ENCODE data around the gene SLC50A1.
"Not testable (repeated sequence)": the region's sequence is repeated elsewhere in the genome, so short reads cannot be mapped to it uniquely, and the experiment has no call there.

The SLC50A1 gene

GRCh38 chr1:155160128-155160527 lies 24.5 kb downstream of the SLC50A1 start:
- H3K4me3 ChIP-seq (ENCODE audit: insufficient read depth, low read depth, low read length, poor library complexity, severe bottlenecking) = no peak overlapping the region
- no peak for DNase-seq
- H3K36me3 ChIP-seq (ENCODE audit: control insufficient read depth, insufficient read depth, low read length) = no peaks in the 10 kb centered on the region
- no peaks in the 10 kb centered on the region for H3K27me3 ChIP-seq (replicated peaks; ENCODE audit: control insufficient read depth, insufficient read depth, low read length, poor library complexity, severe bottlenecking)
- no peaks in the 10 kb centered on the region for H3K4me1 ChIP-seq (ENCODE audit: control insufficient read depth, insufficient read depth, low read length, poor library complexity, severe bottlenecking)
- no peak overlapping the region for H3K27ac ChIP-seq (ENCODE audit: insufficient read depth, low read length, poor library complexity, severe bottlenecking)
- H3K9me3 ChIP-seq (ENCODE audit: control insufficient read depth, low read length) = no peaks in the 10 kb centered on the region

GRCh38 chr1:155162631-155163030 lies 27.0 kb downstream of the SLC50A1 start:
- H3K4me3 ChIP-seq (ENCODE audit: insufficient read depth, low read depth, low read length, poor library complexity, severe bottlenecking); H3K36me3 ChIP-seq (ENCODE audit: control insufficient read depth, insufficient read depth, low read length); DNase-seq; H3K27ac ChIP-seq (ENCODE audit: insufficient read depth, low read length, poor library complexity, severe bottlenecking); H3K9me3 ChIP-seq (ENCODE audit: control insufficient read depth, low read length); H3K4me1 ChIP-seq (ENCODE audit: control insufficient read depth, insufficient read depth, low read length, poor library complexity, severe bottlenecking); H3K27me3 ChIP-seq (replicated peaks; ENCODE audit: control insufficient read depth, insufficient read depth, low read length, poor library complexity, severe bottlenecking): not testable (repeated sequence)

GRCh38 chr1:155163785-155164184 lies 28.1 kb downstream of the SLC50A1 start:
- H3K27me3 ChIP-seq (replicated peaks; ENCODE audit: control insufficient read depth, insufficient read depth, low read length, poor library complexity, severe bottlenecking); H3K4me3 ChIP-seq (ENCODE audit: insufficient read depth, low read depth, low read length, poor library complexity, severe bottlenecking); H3K9me3 ChIP-seq (ENCODE audit: control insufficient read depth, low read length); H3K4me1 ChIP-seq (ENCODE audit: control insufficient read depth, insufficient read depth, low read length, poor library complexity, severe bottlenecking); H3K27ac ChIP-seq (ENCODE audit: insufficient read depth, low read length, poor library complexity, severe bottlenecking); DNase-seq; H3K36me3 ChIP-seq (ENCODE audit: control insufficient read depth, insufficient read depth, low read length): not testable (repeated sequence)

GRCh38 chr1:155164625-155165024 lies 29.0 kb downstream of the SLC50A1 start:
- not testable (repeated sequence) for H3K9me3 ChIP-seq (ENCODE audit: control insufficient read depth, low read length); H3K4me1 ChIP-seq (ENCODE audit: control insufficient read depth, insufficient read depth, low read length, poor library complexity, severe bottlenecking)

GRCh38 chr1:155166051-155166470 lies 30.4 kb downstream of the SLC50A1 start:
- Histone ChIP-seq H3K27ac (ENCODE audit: insufficient read depth, low read length, poor library complexity, severe bottlenecking) (no peak overlapping the region), H3K36me3 (ENCODE audit: control insufficient read depth, insufficient read depth, low read length) (peaks cover 13% of the 10 kb centered on the region), H3K27me3 (replicated peaks; ENCODE audit: control insufficient read depth, insufficient read depth, low read length, poor library complexity, severe bottlenecking) (no peaks in the 10 kb centered on the region), H3K9me3 (ENCODE audit: control insufficient read depth, low read length) (no peaks in the 10 kb centered on the region), H3K4me1 (ENCODE audit: control insufficient read depth, insufficient read depth, low read length, poor library complexity, severe bottlenecking) (peaks cover 10% of the 10 kb centered on the region), H3K4me3 (ENCODE audit: insufficient read depth, low read depth, low read length, poor library complexity, severe bottlenecking) (no peak overlapping the region)
- DNase-seq = no peak

More at GRCh38 chr1:155164625-155165024, 29.0 kb downstream of the SLC50A1 start:
- peaks cover 11% of the 10 kb centered on the region for H3K36me3 ChIP-seq (ENCODE audit: control insufficient read depth, insufficient read depth, low read length)
- H3K27me3 ChIP-seq (replicated peaks; ENCODE audit: control insufficient read depth, insufficient read depth, low read length, poor library complexity, severe bottlenecking); DNase-seq; H3K4me3 ChIP-seq (ENCODE audit: insufficient read depth, low read depth, low read length, poor library complexity, severe bottlenecking); H3K27ac ChIP-seq (ENCODE audit: insufficient read depth, low read length, poor library complexity, severe bottlenecking): not testable (repeated sequence)

DNA sequence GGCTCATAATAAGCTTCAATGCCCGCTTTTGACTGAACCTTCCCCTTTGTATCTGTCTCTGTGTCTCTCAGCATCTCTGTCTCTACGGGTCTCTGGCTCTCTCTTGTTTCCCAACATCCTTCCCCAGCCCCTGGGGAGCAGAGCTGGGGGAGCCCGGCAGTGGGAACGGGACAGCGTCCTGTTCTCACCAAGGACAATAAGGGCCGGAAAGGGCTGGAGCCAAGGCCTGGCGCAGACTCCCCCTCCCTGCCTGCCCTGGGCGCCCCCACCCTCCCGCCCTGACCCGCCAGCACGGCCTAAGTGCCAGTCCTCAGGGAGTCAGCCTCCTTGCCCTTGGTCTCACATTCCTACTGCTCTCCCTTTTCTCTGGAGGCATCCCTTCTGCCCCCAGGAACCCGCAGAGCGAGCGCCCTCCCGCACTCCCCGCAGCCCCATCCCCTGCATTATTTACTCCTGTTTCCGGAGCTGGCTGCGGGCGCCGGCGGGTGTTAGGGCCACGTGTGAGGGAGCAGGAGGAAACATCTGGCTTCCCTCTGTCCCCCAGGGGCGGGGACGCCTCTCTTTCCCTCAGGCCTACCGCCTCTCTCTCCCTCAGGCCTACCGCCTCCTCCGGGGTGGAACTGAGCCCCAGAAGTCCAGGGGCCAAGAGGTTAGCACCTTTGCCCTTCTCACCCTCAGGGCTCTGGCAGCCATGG lies 31.0 kb downstream of the SLC50A1 start:
- H3K9me3 ChIP-seq (ENCODE audit: control insufficient read depth, low read length) = no peaks in the 10 kb centered on the region
- H3K27me3 ChIP-seq (replicated peaks; ENCODE audit: control insufficient read depth, insufficient read depth, low read length, poor library complexity, severe bottlenecking) = no peaks in the 10 kb centered on the region
- H3K36me3 ChIP-seq (ENCODE audit: control insufficient read depth, insufficient read depth, low read length) = peaks cover 13% of the 10 kb centered on the region
- H3K27ac ChIP-seq (ENCODE audit: insufficient read depth, low read length, poor library complexity, severe bottlenecking) = no peak overlapping the region
- H3K4me1 ChIP-seq (ENCODE audit: control insufficient read depth, insufficient read depth, low read length, poor library complexity, severe bottlenecking) = peaks cover 10% of the 10 kb centered on the region
- H3K4me3 ChIP-seq (ENCODE audit: insufficient read depth, low read depth, low read length, poor library complexity, severe bottlenecking) = no peak overlapping the region
- DNase-seq = no peak

- Histone ChIP-seq H3K27me3 (replicated peaks; ENCODE audit: control insufficient read depth, insufficient read depth, low read length, poor library complexity, severe bottlenecking) (no peaks in the 10 kb centered on the region), H3K36me3 (ENCODE audit: control insufficient read depth, insufficient read depth, low read length) (peaks cover 13% of the 10 kb centered on the region), H3K9me3 (ENCODE audit: control insufficient read depth, low read length) (no peaks in the 10 kb centered on the region), H3K4me1 (ENCODE audit: control insufficient read depth, insufficient read depth, low read length, poor library complexity, severe bottlenecking) (peaks cover 12% of the 10 kb centered on the region), H3K27ac (ENCODE audit: insufficient read depth, low read length, poor library complexity, severe bottlenecking) (no peak overlapping the region), H3K4me3 (ENCODE audit: insufficient read depth, low read depth, low read length, poor library complexity, severe bottlenecking) (no peak overlapping the region)
- DNase-seq = peak; percentile 66 to 81 (median 69)
These were observed 31.8 kb downstream of the SLC50A1 start for GRCh38 chr1:155167166-155168104.

- peaks cover 12% of the 10 kb centered on the region for H3K4me1 ChIP-seq (ENCODE audit: control insufficient read depth, insufficient read depth, low read length, poor library complexity, severe bottlenecking)
- not testable (repeated sequence) for H3K4me3 ChIP-seq (ENCODE audit: insufficient read depth, low read depth, low read length, poor library complexity, severe bottlenecking); H3K9me3 ChIP-seq (ENCODE audit: control insufficient read depth, low read length); DNase-seq; H3K27ac ChIP-seq (ENCODE audit: insufficient read depth, low read length, poor library complexity, severe bottlenecking); H3K27me3 ChIP-seq (replicated peaks; ENCODE audit: control insufficient read depth, insufficient read depth, low read length, poor library complexity, severe bottlenecking)
- peaks cover 13% of the 10 kb centered on the region for H3K36me3 ChIP-seq (ENCODE audit: control insufficient read depth, insufficient read depth, low read length)
These were observed 32.4 kb downstream of the SLC50A1 start for GRCh38 chr1:155168105-155168445.

DNA sequence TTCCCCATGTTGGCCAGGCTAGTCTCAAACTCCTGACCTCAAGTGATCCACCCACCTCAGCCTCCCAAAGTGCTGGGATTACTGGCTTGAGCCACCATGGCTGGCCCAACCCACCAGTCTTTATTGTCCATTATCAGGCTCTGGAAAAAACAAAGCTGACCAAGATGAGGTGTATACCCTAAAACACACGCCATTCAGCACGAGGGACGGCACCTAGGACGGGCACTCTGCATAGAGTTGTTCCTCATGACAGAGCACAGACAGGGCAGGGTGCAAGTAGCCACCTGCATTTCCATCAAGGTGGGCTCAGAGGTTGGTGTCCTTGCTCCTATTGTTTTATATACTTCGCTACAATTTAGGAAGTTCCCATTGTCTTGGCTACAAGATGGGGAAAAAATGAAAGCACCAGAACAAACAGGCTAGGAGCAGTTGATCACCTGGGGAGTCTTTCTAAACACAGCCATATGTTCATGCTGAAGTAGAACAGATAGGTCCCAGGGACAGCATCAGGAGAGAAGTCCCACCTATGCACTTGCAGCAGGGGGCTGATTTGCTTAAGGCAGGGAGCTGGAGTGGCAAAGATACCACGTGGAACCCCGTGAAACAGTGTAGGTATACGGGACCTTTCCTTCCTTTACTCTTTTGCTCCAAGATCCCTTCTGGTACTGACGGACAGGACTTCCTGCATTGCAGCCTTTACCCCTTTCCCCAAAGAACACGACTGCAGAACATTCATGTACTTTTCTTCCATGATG lies 33.0 kb downstream of the SLC50A1 start:
- H3K27me3 ChIP-seq (replicated peaks; ENCODE audit: control insufficient read depth, insufficient read depth, low read length, poor library complexity, severe bottlenecking) = no peaks in the 10 kb centered on the region
- no peak overlapping the region for H3K4me3 ChIP-seq (ENCODE audit: insufficient read depth, low read depth, low read length, poor library complexity, severe bottlenecking)
- no peak overlapping the region for H3K27ac ChIP-seq (ENCODE audit: insufficient read depth, low read length, poor library complexity, severe bottlenecking)
- DNase-seq = no peak
- H3K36me3 ChIP-seq (ENCODE audit: control insufficient read depth, insufficient read depth, low read length) = peaks cover 13% of the 10 kb centered on the region
- peaks cover 12% of the 10 kb centered on the region for H3K4me1 ChIP-seq (ENCODE audit: control insufficient read depth, insufficient read depth, low read length, poor library complexity, severe bottlenecking)
- H3K9me3 ChIP-seq (ENCODE audit: control insufficient read depth, low read length) = no peaks in the 10 kb centered on the region
